Mucosa of rectum (tissue), 2 donors: ENCODE data around the gene RAF1.
"Not testable (repeated sequence)": the region's sequence is repeated elsewhere in the genome, so short reads cannot be mapped to it uniquely, and the experiment has no call there.

Source experiments
- H3K27ac ChIP-seq, 2 donors: one replicate each; pipeline ENCODE4 v1.7.0; 2013; ENCODE audit warnings: inconsistent platforms in 2 of 2, low read depth in 2 of 2, low read length in 2 of 2
- H3K27me3 ChIP-seq, 2 donors: one replicate each; pipeline ENCODE4 v1.7.0; 2013; ENCODE audit warnings: low read length in 2 of 2; ENCODE audit not compliant: control insufficient read depth in 2 of 2, insufficient read depth in 2 of 2
- H3K36me3 ChIP-seq, 2 donors: one replicate each; pipeline ENCODE4 v1.7.0; 2013; ENCODE audit warnings: low read length in 2 of 2; ENCODE audit not compliant: control insufficient read depth in 2 of 2, insufficient read depth in 2 of 2
- H3K4me1 ChIP-seq, 2 donors: one replicate each; pipeline ENCODE4 v1.7.0; 2013; ENCODE audit warnings: low read length in 2 of 2, mild to moderate bottlenecking in 1 of 2; ENCODE audit not compliant: control insufficient read depth in 2 of 2, insufficient read depth in 2 of 2
- H3K4me3 ChIP-seq, 2 donors: one replicate each; pipeline ENCODE4 v1.7.0; 2013; ENCODE audit warnings: low read length in 2 of 2
- H3K9ac ChIP-seq, 2 donors: one replicate each; pipeline ENCODE4 v1.7.0; 2013; ENCODE audit warnings: low read length in 2 of 2, low read depth in 1 of 2, mild to moderate bottlenecking in 1 of 2
- H3K9me3 ChIP-seq, 2 donors: one replicate each; pipeline ENCODE4 v1.7.0; 2013; ENCODE audit warnings: low read length in 2 of 2; ENCODE audit not compliant: control insufficient read depth in 2 of 2
- donor health status: healthy.
- donor health status: Normal muscosa, but diverticular disease.

RAF1 gene

DNA sequence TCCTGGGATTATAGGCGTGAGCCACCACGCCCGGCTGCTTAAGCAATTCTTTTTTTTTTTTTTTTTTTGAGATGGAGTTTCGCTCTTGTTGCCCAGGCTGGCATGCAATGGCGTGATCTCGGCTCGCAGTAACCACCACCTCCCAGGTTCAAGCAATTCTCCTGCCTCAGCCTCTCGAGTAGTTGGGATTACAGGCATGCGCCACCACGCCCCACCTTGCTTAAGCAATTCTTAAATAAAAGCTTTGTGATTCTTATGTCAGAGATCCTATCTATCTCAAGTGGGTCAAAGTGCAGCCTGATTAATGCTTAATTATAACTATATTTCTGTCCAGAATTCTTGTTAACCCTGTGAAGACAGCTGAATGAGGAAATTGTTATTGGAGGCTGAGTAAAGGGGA lies 37.7 kb upstream of the RAF1 start:
- not testable (repeated sequence) for H3K4me3 ChIP-seq, H3K36me3 ChIP-seq, H3K4me1 ChIP-seq, H3K27me3 ChIP-seq, H3K9ac ChIP-seq, H3K9me3 ChIP-seq, H3K27ac ChIP-seq

DNA sequence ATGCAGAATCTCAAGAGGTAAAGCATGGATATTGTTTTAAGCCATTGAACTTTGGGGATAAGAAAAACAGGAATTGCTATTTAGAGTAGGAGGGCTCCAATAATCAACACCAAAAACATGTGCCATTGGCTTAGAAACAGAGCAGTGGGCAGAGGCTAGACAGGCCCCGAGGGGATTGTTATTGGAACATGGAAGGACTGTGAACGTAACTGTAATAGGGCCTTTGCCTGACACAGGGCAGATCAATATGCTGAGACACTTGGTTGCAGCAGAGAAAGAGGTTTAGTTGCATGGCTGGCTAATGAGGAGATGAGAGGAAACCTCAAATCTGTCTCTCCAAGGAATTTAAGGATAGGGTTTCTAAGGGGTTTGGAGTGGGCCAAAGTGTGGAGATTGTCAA lies 36.9 kb upstream of the RAF1 start:
- H3K36me3 ChIP-seq: no peaks in the 10 kb centered on the region
- H3K4me3 ChIP-seq: no peak overlapping the region
- no peaks in the 10 kb centered on the region for H3K9me3 ChIP-seq
- H3K27ac ChIP-seq: no peak overlapping the region
- no peaks in the 10 kb centered on the region for H3K27me3 ChIP-seq
- no peaks in the 10 kb centered on the region for H3K4me1 ChIP-seq
- no peak overlapping the region for H3K9ac ChIP-seq

DNA sequence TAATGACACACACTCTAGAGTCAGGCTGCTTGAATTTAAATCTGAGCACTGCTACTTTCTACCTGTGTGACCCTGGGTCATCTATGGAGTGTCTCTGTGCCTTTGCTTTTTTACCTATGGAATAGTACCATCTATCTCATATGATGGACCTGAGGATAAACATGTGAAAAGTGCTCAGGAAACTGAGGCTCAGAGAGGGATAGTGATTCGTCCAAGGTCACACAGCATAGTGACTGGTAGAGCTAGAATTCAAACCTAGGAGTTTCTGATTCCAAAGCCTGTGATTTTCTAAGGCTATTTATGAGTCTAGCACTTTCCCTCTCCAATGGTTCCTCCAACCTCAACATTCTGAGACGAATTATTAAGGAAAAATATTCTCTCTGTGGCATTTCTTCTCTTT lies 32.0 kb upstream of the RAF1 start:
- Histone ChIP-seq H3K9me3 (no peaks in the 10 kb centered on the region), H3K27ac (no peak overlapping the region), H3K4me3 (no peak overlapping the region), H3K36me3 (no peaks in the 10 kb centered on the region), H3K4me1 (no peaks in the 10 kb centered on the region), H3K9ac (no peak overlapping the region), H3K27me3 (no peaks in the 10 kb centered on the region)

DNA sequence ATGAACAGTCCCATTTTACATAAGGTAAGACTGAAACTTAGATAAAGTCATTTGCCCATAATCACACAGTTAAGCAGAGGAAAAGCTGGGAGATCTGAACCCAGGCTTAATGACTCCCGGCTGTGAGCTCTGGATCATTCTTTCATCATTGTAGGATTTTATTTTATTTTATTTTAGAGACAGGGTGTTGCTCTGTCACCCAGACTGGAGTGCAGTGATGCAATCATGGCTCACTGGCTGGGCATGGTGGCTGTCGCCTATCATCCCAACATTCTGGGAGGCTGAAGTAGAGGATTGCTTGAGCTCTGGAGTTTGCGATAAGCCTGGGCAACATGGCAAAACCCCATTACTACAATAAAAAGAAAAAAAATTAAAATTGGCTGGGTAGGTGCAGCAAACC lies 31.2 kb upstream of the RAF1 start:
- Histone ChIP-seq H3K4me1 (no peaks in the 10 kb centered on the region), H3K9me3 (no peaks in the 10 kb centered on the region), H3K36me3 (no peaks in the 10 kb centered on the region), H3K27ac (no peak overlapping the region), H3K27me3 (no peaks in the 10 kb centered on the region), H3K9ac (no peak overlapping the region), H3K4me3 (no peak overlapping the region)

DNA sequence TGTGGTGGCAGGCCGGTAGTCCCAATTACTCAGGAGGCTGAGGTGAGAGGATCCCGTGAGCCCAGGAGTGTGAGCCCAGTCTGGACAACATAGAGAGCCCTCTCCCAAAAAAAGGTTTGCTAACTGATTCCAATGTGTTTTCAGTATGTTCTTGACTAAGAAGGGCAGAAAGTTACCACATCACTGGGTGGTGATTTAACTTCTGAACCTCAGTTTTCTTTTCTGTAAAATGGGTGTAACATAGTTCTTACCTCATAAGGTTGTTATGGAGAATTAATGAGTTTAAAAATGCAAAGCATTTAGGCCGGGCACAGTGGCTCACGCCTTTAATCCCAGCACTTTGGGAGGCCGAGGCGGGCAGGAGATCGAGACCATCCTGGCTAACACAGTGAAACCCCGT lies 28.5 kb upstream of the RAF1 start:
- Histone ChIP-seq H3K9ac (no peak overlapping the region), H3K27ac (no peak overlapping the region), H3K4me1 (no peaks in the 10 kb centered on the region), H3K27me3 (no peaks in the 10 kb centered on the region), H3K36me3 (no peaks in the 10 kb centered on the region), H3K9me3 (no peaks in the 10 kb centered on the region), H3K4me3 (no peak overlapping the region)

DNA sequence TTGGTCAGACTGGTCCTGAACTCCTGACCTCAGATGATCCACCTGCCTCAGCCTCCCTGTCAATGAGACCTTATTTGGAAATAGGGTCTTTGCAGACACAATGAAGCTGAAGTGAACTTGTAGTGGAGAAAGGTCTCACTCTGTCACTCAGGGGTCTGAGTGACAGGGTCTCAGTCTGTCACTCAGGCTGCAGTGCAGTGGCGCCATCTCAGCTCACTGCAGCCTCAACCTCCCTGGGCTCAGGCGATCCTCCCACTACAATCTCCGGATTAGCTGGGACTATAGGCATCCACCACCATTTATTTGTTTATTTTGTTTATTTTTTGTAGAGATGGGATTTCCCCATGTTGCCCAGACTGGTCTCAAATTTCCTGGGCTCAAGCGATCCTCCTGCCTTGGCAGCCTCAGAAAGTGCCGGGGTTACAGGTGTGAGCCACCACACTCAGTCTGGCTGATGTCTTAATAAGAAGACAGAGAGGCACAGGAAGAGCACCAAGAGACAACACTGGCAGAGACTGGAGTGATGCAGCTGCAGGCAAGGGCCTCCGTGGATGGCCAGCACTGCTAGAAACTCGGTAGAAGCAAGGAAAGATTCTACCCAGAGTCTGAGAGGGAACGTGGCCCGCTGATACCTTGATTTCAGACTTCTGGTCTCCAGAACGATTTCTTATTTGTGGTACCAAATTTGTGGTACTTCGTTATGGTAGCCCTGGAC lies 26.2 kb upstream of the RAF1 start:
- Histone ChIP-seq H3K9ac (no peak overlapping the region), H3K4me1 (no peaks in the 10 kb centered on the region), H3K9me3 (no peaks in the 10 kb centered on the region), H3K27ac (no peak overlapping the region), H3K36me3 (no peaks in the 10 kb centered on the region), H3K4me3 (no peak overlapping the region), H3K27me3 (no peaks in the 10 kb centered on the region)

DNA sequence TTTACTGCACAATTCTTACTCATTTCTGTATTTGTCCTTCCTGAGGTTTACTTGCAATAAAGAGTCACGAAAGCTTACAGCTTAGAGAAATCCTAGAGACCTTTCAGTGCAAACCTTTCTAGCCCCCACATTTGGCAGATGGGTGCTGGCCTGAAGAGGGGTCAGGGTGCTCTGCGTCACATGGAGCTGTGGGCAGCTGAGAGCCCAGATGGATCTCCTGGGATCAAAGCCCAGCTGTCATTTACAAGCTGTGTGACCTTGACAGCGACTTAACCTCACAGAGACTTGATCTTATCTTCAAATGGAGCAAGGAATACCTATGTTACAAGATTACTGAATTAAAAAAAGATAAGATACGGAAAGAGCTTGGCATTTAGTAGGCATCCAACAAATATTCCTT lies 24.0 kb upstream of the RAF1 start:
- Histone ChIP-seq H3K4me3 (no peak overlapping the region), H3K36me3 (no peaks in the 10 kb centered on the region), H3K9ac (no peak overlapping the region), H3K9me3 (no peaks in the 10 kb centered on the region), H3K27ac (no peak overlapping the region), H3K4me1 (no peaks in the 10 kb centered on the region), H3K27me3 (no peaks in the 10 kb centered on the region)

DNA sequence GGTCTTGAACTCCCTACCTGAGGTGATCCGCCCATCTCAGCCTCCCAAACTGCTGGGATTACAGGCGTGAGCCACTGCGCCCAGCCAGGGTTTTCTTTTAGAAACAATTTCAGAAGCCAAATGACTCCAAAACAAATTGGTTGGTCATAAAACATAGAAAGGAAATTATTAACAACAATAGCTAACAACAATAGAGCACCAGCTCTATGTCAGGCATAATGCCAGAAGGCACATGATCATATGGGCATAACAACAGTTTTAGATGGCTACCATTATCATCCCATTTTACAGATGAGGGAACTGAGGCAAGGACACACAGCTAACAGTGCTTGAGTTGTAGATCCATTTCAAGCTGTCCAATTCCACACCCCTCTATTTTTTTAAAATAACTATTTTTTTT lies 22.2 kb upstream of the RAF1 start:
- H3K4me1 ChIP-seq: no peaks in the 10 kb centered on the region
- no peak overlapping the region for H3K27ac ChIP-seq
- H3K27me3 ChIP-seq: no peaks in the 10 kb centered on the region
- no peaks in the 10 kb centered on the region for H3K9me3 ChIP-seq
- no peak overlapping the region for H3K4me3 ChIP-seq
- H3K9ac ChIP-seq: no peak overlapping the region
- no peaks in the 10 kb centered on the region for H3K36me3 ChIP-seq

DNA sequence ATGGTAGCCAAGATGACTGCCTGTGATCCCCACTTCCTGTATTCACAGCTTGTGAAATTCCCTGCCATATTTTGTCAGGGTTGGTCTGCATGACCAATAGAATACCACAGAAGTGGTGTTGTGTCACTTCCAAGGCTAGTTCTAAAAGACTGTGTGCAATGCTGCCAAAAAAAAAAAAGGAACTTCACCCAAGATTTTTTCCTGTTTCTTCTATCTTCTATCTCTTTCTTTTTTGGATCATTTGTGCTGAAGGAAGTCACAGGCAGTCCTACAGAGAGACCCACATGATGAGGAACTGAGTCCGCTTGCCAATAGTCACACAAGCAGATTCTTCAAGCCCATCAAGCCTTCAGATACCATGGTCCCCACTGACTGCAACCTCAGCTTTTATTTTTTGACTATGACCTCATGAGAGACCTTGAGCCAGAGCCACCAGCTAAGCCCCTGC lies 18.1 kb upstream of the RAF1 start:
- peak overlapping the region; percentile 48 to 56 for H3K27ac ChIP-seq
- H3K9ac ChIP-seq: no peak overlapping the region
- H3K4me1 ChIP-seq: no peaks in the 10 kb centered on the region
- H3K36me3 ChIP-seq: no peaks in the 10 kb centered on the region
- no peaks in the 10 kb centered on the region for H3K27me3 ChIP-seq
- H3K9me3 ChIP-seq: no peaks in the 10 kb centered on the region
- no peak overlapping the region for H3K4me3 ChIP-seq

DNA sequence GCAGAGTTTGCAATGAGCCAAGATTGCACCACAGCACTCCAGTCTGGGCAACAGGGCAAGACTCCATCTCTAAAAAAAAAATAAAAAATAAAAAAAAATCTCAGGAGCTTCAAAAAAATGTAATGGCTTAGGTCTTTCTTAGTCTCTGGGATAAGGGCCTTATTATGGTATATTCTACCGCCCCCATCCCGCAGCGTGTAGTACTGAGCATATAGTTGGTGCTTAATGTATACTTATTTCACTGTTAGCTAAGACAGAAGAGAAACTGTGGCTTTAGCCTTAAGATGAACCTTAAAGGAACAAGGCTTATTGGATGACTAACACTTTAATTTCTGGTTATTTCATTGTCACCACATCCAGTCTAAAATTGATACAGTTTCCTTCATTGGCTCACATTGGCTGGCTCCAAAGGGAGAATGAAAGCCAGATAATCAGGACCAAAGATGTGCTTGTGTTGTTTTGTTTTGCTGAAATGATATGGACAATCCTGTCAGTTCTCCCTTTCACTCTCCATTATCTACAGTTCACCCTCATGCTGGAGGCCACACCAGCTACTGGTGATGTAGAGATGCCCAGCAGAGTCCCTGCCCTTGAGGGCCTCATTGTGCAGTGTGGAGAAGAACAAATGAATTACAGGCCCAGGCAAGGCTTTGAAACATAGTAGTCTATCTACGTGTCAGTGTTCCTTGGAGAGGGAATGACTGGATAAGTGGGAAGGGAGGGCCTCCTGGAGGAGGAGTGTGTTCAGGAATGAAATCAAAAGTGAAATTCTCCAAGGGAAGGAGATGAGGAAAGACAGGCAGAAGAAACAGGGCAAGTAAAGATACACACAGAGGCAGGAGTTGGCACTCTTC lies 17.4 kb upstream of the RAF1 start:
- Histone ChIP-seq H3K4me1 (no peaks in the 10 kb centered on the region), H3K9me3 (no peaks in the 10 kb centered on the region)

More for the DNA sequence above, 17.4 kb upstream of the RAF1 start:
- Histone ChIP-seq H3K27ac (peak overlapping the region; percentile 3 to 56), H3K4me3 (no peak overlapping the region), H3K36me3 (no peaks in the 10 kb centered on the region), H3K9ac (no peak overlapping the region), H3K27me3 (no peaks in the 10 kb centered on the region)
